ENCODE data around the gene SSU72. TPM values are rescaled to one million over a fixed set of nuclear protein-coding genes. Genes with fewer than 3 reads are reported as not detected.
"Not testable (repeated sequence)": the region's sequence is repeated elsewhere in the genome, so short reads cannot be mapped to it uniquely, and the experiment has no call there.

SSU72 gene
- total RNA-seq, 2 experiments from 2014 or later, result 128 to 130 TPM

DNA sequence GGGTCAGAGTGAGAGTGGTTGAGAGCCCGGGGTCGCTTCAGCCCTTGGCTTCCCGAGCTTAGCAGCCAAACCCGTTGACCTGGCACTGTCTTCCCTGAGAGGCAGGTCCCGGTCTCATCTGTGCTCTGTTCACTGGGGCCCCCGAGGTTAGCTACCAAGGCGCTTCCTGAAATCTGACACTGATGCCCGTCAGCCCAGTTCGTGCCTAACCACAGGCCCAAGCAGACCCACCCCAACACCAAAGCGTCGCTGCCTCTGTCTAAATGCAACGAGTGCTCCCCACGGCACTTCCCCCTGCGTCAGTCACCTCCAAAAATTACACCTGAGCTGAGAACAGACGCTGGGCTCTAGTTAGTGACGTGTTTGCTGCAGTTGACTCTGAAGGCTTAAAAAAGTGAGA, 60.3 kb downstream of the SSU72 start:
- CTCF ChIA-PET, DNase-seq, H3K4me3 Mint-ChIP-seq, H3K27me3 Mint-ChIP-seq, POLR2A ChIA-PET, H3K9me3 Mint-ChIP-seq, H3K27ac Mint-ChIP-seq: not testable (repeated sequence)
- H3K4me1 Mint-ChIP-seq, result peaks cover 11% of the 10 kb centered on the region
- peaks cover 10% of the 10 kb centered on the region for H3K36me3 Mint-ChIP-seq (ENCODE audit: low read depth)

DNA sequence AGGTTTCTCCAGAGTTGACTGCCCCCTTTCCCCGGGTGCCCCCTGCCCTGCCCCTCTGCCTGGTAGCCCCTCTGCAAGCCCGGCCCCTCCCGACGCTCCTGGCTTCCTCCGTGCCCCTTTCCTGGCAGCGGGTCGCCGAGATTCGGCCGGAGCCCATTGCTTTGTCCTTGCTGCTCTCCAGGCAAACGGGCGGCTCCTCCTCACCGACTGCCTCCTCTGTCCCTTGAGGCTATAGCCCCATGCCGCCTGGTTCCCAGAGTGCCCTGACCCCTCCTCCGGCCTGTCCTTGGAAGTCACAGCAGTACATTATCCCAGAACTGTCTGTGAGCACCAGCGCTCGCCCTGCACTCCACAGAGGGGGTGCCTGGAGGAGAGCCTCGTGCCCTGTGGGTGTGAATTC, 61.0 kb downstream of the SSU72 start:
- POLR2A ChIA-PET; H3K27me3 Mint-ChIP-seq; H3K36me3 Mint-ChIP-seq (ENCODE audit: low read depth); CTCF ChIA-PET; H3K9me3 Mint-ChIP-seq; DNase-seq: not testable (repeated sequence)
- H3K4me1 Mint-ChIP-seq, result peaks cover 11% of the 10 kb centered on the region
- H3K4me3 Mint-ChIP-seq, result peak overlapping the region; percentile 54
- peak overlapping the region; percentile 41 for H3K27ac Mint-ChIP-seq

- Mint-ChIP-seq H3K27ac (peak overlapping the region; percentile 54), H3K4me1 (peaks cover 11% of the 10 kb centered on the region), H3K4me3 (peak overlapping the region; percentile 71)
- H3K27me3 Mint-ChIP-seq; H3K9me3 Mint-ChIP-seq; POLR2A ChIA-PET; H3K36me3 Mint-ChIP-seq (ENCODE audit: low read depth); CTCF ChIA-PET: not testable (repeated sequence)
- peak; percentile 30 for DNase-seq
Measured at GRCh38 chr1:1512425-1512824, 62.2 kb downstream of the SSU72 start.

- H3K36me3 Mint-ChIP-seq (ENCODE audit: low read depth), result no peaks in the 10 kb centered on the region
- H3K4me3 Mint-ChIP-seq, result peak within 1 kb of the TSS; percentile 84
- peak within 1 kb of the TSS; percentile 94 for H3K27ac Mint-ChIP-seq
- H3K27me3 Mint-ChIP-seq, result no peaks in the 10 kb centered on the region
- H3K9me3 Mint-ChIP-seq, result no peaks in the 10 kb centered on the region
- CTCF ChIA-PET, result no interaction called here
- POLR2A ChIA-PET, result interaction anchor here (0.5 to 0.7 kb wide), 2 partner anchors 75 to 213 kb away, joined by 3 read pairs; partner anchors contain the start of gene CDK11A
- H3K4me1 Mint-ChIP-seq, result peaks cover 16% of the 10 kb centered on the region
- DNase-seq, result peak; percentile 97
Measured at GRCh38 chr1:1511533-1512285, 63.0 kb downstream of the SSU72 start, which contains the start of gene ATAD3A. Gene ATAD3A, plus strand, starts transcription at chr1:1512162. Its CDS starts 107 bp downstream, at chr1:1512269.

- Mint-ChIP-seq H3K4me1 (peaks cover 17% of the 10 kb centered on the region), H3K27ac (peak overlapping the region; percentile 94), H3K36me3 (ENCODE audit: low read depth) (no peaks in the 10 kb centered on the region), H3K4me3 (peak overlapping the region; percentile 84), H3K9me3 (no peaks in the 10 kb centered on the region), H3K27me3 (no peaks in the 10 kb centered on the region)
- ChIA-PET CTCF (no interaction called here), POLR2A (interaction anchor here (0.5 to 0.7 kb wide), 2 partner anchors 75 to 213 kb away, joined by 3 read pairs; partner anchors contain the start of gene CDK11A)
- peak; percentile 17 for DNase-seq
Measured at GRCh38 chr1:1510912-1511532, 63.6 kb downstream of the SSU72 start.

- H3K27ac Mint-ChIP-seq; POLR2A ChIA-PET; H3K4me3 Mint-ChIP-seq; DNase-seq; H3K36me3 Mint-ChIP-seq (ENCODE audit: low read depth); H3K27me3 Mint-ChIP-seq; CTCF ChIA-PET; H3K9me3 Mint-ChIP-seq: not testable (repeated sequence)
- peaks cover 27% of the 10 kb centered on the region for H3K4me1 Mint-ChIP-seq
Measured at GRCh38 chr1:1509465-1509850, 65.2 kb downstream of the SSU72 start.

- H3K27ac Mint-ChIP-seq; H3K9me3 Mint-ChIP-seq; DNase-seq; POLR2A ChIA-PET; CTCF ChIA-PET; H3K4me3 Mint-ChIP-seq; H3K36me3 Mint-ChIP-seq (ENCODE audit: low read depth); H3K27me3 Mint-ChIP-seq: not testable (repeated sequence)
- peaks cover 27% of the 10 kb centered on the region for H3K4me1 Mint-ChIP-seq
Measured at GRCh38 chr1:1508775-1509464, 65.7 kb downstream of the SSU72 start.

- DNase-seq, result no peak
- Mint-ChIP-seq H3K27me3 (no peaks in the 10 kb centered on the region), H3K4me1 (peaks cover 22% of the 10 kb centered on the region), H3K36me3 (ENCODE audit: low read depth) (no peaks in the 10 kb centered on the region), H3K27ac (no peak overlapping the region), H3K9me3 (no peaks in the 10 kb centered on the region), H3K4me3 (no peak overlapping the region)
- CTCF ChIA-PET, result no interaction called here
- POLR2A ChIA-PET, result no interaction called here
Measured at GRCh38 chr1:1507305-1507704, 67.4 kb downstream of the SSU72 start.

- H3K9me3 Mint-ChIP-seq; H3K27me3 Mint-ChIP-seq; H3K36me3 Mint-ChIP-seq (ENCODE audit: low read depth); DNase-seq; POLR2A ChIA-PET; H3K4me3 Mint-ChIP-seq: not testable (repeated sequence)
- CTCF ChIA-PET, result interaction anchor here (1.6 to 1.7 kb wide), 2 partner anchors 49 to 64 kb away, joined by 5 to 6 read pairs; no protein-coding TSS in a partner anchor
- Mint-ChIP-seq H3K4me1 (peaks cover 17% of the 10 kb centered on the region), H3K27ac (peak overlapping the region; percentile 87)
Measured at GRCh38 chr1:1505801-1506200, 68.9 kb downstream of the SSU72 start.

- Mint-ChIP-seq H3K4me3 (peak overlapping the region; percentile 49), H3K27ac (peak overlapping the region; percentile 87), H3K4me1 (peaks cover 15% of the 10 kb centered on the region)
- H3K36me3 Mint-ChIP-seq (ENCODE audit: low read depth); H3K9me3 Mint-ChIP-seq; H3K27me3 Mint-ChIP-seq; DNase-seq; POLR2A ChIA-PET: not testable (repeated sequence)
- CTCF ChIA-PET, result interaction anchor here (0.9 to 1.7 kb wide), 6 partner anchors 49 to 473 kb away, joined by 3 to 6 read pairs (median 4); no protein-coding TSS in a partner anchor
Measured at GRCh38 chr1:1505366-1505798, 69.3 kb downstream of the SSU72 start.

- POLR2A ChIA-PET; H3K9me3 Mint-ChIP-seq; H3K27me3 Mint-ChIP-seq; H3K36me3 Mint-ChIP-seq (ENCODE audit: low read depth): not testable (repeated sequence)
- H3K4me3 Mint-ChIP-seq, result peak overlapping the region; percentile 49
- CTCF ChIA-PET, result interaction anchor here (0.6 to 1.7 kb wide), 10 partner anchors 11 to 486 kb away, joined by 3 to 6 read pairs (median 4); partner anchors contain the start of gene AURKAIP1
- H3K27ac Mint-ChIP-seq, result peak overlapping the region; percentile 87
- H3K4me1 Mint-ChIP-seq, result peaks cover 15% of the 10 kb centered on the region
- peak; percentile 81 for DNase-seq
Measured at GRCh38 chr1:1504777-1505365, 69.8 kb downstream of the SSU72 start.

DNA sequence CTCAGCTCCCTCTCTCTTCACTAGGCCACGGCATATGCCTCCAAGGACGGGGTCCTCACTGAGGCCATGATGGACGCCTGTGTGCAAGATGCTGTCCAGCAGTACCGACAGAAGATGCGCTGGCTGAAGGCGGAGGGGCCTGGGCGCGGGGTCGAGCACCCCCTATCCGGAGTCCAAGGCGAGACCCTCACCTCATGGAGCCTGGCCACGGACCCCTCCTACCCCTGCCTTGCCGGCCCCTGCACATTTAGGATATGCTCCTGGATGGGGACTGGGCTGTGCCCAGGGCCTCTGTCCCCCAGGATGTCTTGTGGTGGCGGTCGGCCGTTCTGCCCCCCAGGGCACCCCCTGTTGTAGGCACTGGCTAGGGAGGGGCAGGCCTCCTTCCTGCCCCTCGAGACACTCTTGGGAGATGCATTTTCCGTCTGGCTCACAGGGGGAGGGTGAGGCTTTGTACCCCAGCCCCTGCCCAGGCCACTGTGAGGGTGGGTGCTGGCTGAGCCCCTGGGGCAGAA, 79.1 kb downstream of the SSU72 start:
- H3K27me3 Mint-ChIP-seq, DNase-seq, H3K9me3 Mint-ChIP-seq, H3K4me3 Mint-ChIP-seq, POLR2A ChIA-PET, H3K27ac Mint-ChIP-seq, H3K4me1 Mint-ChIP-seq: not testable (repeated sequence)
- peaks cover 24% of the 10 kb centered on the region for H3K36me3 Mint-ChIP-seq (ENCODE audit: low read depth)
- CTCF ChIA-PET, result interaction anchor here (0.5 kb wide), 1 partner anchor 462 kb away, joined by 3 read pairs; no protein-coding TSS in a partner anchor

Measured in activated CD4-positive, alpha-beta T cell treated with anti-CD3 and anti-CD28 coated beads, Interleukin-2, amount 10 ng/mL, durations not matched to agents 7 days and 5 days (primary cell).